Bronchial epithelial cell (primary cell): Measurements from ENCODE around the gene ITM2C. TPM values are rescaled to one million over a fixed set of nuclear protein-coding genes. Genes with fewer than 3 reads are reported as not detected.

Experiments
- DNase-seq: peaks from one replicate; pipeline ENCODE4 v3.0.0-alpha.2; 2010; ENCODE audit warnings: low read depth
- FAIRE-seq: peaks from 2 replicates; lab custom pipeline; 2011; peaks lifted over from hg19 to GRCh38; lab: Jason Lieb, UNC
- H3K27me3 ChIP-seq: 2 replicates; pipeline ENCODE4 v1.5.1; 2011; ENCODE audit warnings: low read length; ENCODE audit not compliant: control insufficient read depth, insufficient read depth
- H3K36me3 ChIP-seq: 2 replicates; pipeline ENCODE4 v1.5.1; 2011; ENCODE audit warnings: low read length; ENCODE audit not compliant: control insufficient read depth, insufficient read depth
- H3K4me3 ChIP-seq: 2 replicates; pipeline ENCODE4 v1.5.1; 2011; ENCODE audit warnings: mild to moderate bottlenecking, low read depth, low read length, control low read depth
- CTCF ChIP-seq: IDR thresholded peaks from 2 replicates; pipeline ENCODE4 v1.5.1; 2011; ENCODE audit warnings: mild to moderate bottlenecking, moderate library complexity, low read length, control low read depth, inconsistent platforms; ENCODE audit not compliant: insufficient read depth, severe bottlenecking
- total RNA-seq: library from RNA; depleted of rRNA; stranded (reverse); fragments of >200 nt; gene quantifications from 2 replicates; pipeline ENCODE4 v1.2.1, GENCODE V29; 2014

Gene ITM2C
- total RNA-seq, 1 donor from 2014 or later: 20.3 TPM

- TF ChIP-seq CTCF: no peak
- FAIRE-seq (no peak), DNase-seq (no peak)
- no peaks in the 10 kb centered on the region for H3K36me3 ChIP-seq
- H3K4me3 ChIP-seq: no peak overlapping the region
- peaks cover 4% of the 10 kb centered on the region for H3K27me3 ChIP-seq
Measured at GRCh38 chr2:230869914-230870543, 5.3 kb downstream of the ITM2C start.

GRCh38 chr2:230870544-230871360, 6.0 kb downstream of the ITM2C start:
- Histone ChIP-seq H3K36me3 (no peaks in the 10 kb centered on the region), H3K27me3 (peaks cover 4% of the 10 kb centered on the region), H3K4me3 (no peak overlapping the region)
- no peak for FAIRE-seq
- no peak for DNase-seq
- TF ChIP-seq CTCF: no peak

GRCh38 chr2:230871361-230872150, 6.8 kb downstream of the ITM2C start:
- Histone ChIP-seq H3K4me3 (no peak overlapping the region), H3K27me3 (peaks cover 1% of the 10 kb centered on the region), H3K36me3 (no peaks in the 10 kb centered on the region)
- FAIRE-seq (no peak), DNase-seq (no peak)
- no peak for TF ChIP-seq CTCF

GRCh38 chr2:230872151-230872967, 7.6 kb downstream of the ITM2C start:
- DNase-seq (no peak), FAIRE-seq (no peak)

More at GRCh38 chr2:230872151-230872967, 7.6 kb downstream of the ITM2C start:
- peaks cover 1% of the 10 kb centered on the region for H3K27me3 ChIP-seq
- no peak overlapping the region for H3K4me3 ChIP-seq
- TF ChIP-seq CTCF: no peak
- H3K36me3 ChIP-seq: no peaks in the 10 kb centered on the region
